Urinary bladder (tissue), 4 donors: ENCODE measurements around the gene CCDC86. TPM values are rescaled to one million over a fixed set of nuclear protein-coding genes. Genes with fewer than 3 reads are reported as not detected.

Source experiments
- DNase-seq: peaks from one replicate; pipeline ENCODE4 v3.0.0-alpha.2; 2015; ENCODE audit errors: extremely low spot score
- H3K27ac ChIP-seq: one replicate; pipeline ENCODE4 v1.5.1; 2013; ENCODE audit warnings: low read depth, mild to moderate bottlenecking, moderate library complexity
- H3K36me3 ChIP-seq: one replicate; pipeline ENCODE4 v1.6.1; 2013; ENCODE audit warnings: mild to moderate bottlenecking, moderate library complexity; ENCODE audit not compliant: insufficient read depth
- H3K4me1 ChIP-seq: one replicate; pipeline ENCODE4 v1.6.1; 2013; ENCODE audit warnings: mild to moderate bottlenecking, moderate library complexity; ENCODE audit not compliant: insufficient read depth
- H3K4me3 ChIP-seq: one replicate; pipeline ENCODE4 v1.5.1; 2013; ENCODE audit warnings: low read depth, low read length
- WGBS: extraction: QIAGEN DNeasy Blood & Tissue Kit; methylation state at CpG from one replicate; pipeline ENCODE4 v1.1.7; 2013; 5-methylcytosine and 5-hydroxymethylcytosine counted together
- polyA plus RNA-seq: library from polyadenylated mRNA; stranded (reverse); fragments of 200-250 nt; gene quantifications from one replicate; pipeline ENCODE4 v1.2.3, GENCODE V29; 2013
- total RNA-seq: library from RNA; depleted of rRNA; stranded (reverse); fragments of >200 nt; gene quantifications from one replicate; pipeline ENCODE4 v1.2.3, GENCODE V29; 2014
- donor health status: healthy with polysubstance abuse.
- donor health status: healthy.

CCDC86 gene
- total and polyA plus RNA-seq, 2 donors: 4.5 to 23.4 TPM

DNA sequence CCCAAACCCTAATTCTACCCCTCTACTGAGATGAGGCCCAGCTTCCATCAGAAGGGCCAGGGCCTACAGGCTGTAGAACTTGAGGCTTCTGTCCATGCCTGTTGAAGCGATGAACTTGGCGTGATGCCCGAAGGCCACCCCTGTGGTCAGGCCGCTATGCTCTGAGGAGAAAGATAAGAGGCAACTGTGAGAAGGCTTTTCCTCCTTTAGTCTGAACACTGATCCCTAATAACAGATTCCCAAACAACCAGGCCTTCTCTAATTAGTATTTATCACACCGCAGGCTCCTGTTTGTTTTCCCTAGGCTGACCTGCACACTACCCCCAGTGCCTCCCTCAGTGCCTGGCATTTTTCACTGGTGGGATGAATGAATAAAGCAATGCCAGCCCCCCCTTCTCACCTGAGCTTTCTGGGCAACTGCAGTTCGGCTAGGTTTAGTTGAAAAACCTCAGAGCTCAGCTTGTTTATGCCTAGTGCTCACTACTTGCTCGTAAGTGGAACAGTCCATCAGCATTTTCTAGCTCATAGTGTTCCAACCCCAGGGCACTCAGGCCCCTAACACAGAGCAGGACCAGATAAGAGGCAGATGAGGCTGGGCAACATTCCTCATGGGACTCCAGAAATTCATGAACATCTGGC lies 49.3 kb downstream of the CCDC86 start:
- no peak for DNase-seq
- H3K4me1 ChIP-seq: no peaks in the 10 kb centered on the region
- no peak overlapping the region for H3K27ac ChIP-seq
- 69% methylated on average over 7 of the region's 7 CpGs for WGBS
- H3K36me3 ChIP-seq: no peaks in the 10 kb centered on the region
- H3K4me3 ChIP-seq: no peak overlapping the region

DNA sequence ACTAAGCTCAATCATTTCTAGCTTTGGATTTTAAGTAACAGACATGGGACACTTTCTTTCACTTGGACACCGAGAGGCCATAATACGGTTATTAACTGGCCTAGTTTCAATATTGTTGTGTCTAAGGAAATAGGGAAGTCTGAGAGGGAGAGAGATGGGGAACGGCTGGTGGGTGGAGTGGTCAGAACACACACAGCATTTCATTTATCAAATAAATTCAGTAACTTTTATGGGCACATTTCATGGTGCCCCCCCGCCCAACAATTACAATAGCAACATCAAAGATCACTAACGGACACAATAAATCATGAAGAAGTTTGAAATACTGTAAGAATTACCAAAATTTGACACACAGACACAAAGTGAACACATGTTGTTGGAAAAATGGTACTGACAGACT lies 53.8 kb downstream of the CCDC86 start:
- Histone ChIP-seq H3K4me3 (no peak overlapping the region), H3K27ac (no peak overlapping the region), H3K4me1 (no peaks in the 10 kb centered on the region), H3K36me3 (peaks cover 2% of the 10 kb centered on the region)
- DNase-seq: no peak
- 88% methylated on average over 5 of the region's 5 CpGs for WGBS

DNA sequence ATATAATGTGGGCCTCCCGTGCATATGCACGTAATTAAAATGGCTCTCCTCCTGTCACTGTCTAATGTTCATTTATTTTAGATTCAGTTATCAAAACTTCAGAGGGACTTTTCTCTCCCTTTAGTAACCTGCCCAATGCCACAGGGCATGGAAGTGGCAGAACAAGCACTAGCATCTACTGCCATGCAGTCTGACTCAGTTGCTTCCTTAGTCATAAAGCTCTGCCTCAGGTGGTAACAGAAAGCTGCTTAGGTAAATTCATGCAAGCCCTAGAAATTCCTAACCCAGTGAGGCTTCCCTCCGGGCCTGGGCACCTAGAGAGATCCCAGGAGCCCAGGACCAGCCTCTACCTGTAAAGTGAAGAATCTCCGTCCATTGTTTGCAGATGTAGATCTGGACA lies 55.6 kb downstream of the CCDC86 start:
- no peak for DNase-seq
- Histone ChIP-seq H3K4me3 (no peak overlapping the region), H3K4me1 (no peaks in the 10 kb centered on the region), H3K27ac (no peak overlapping the region), H3K36me3 (peaks cover 4% of the 10 kb centered on the region)
- WGBS: 95% methylated on average over 4 of the region's 4 CpGs

GRCh38 chr11:60899046-60899936 lies 57.4 kb downstream of the CCDC86 start:
- 60% methylated on average over 12 of the region's 12 CpGs for WGBS
- Histone ChIP-seq H3K4me1 (no peaks in the 10 kb centered on the region), H3K36me3 (peaks cover 4% of the 10 kb centered on the region), H3K27ac (no peak overlapping the region), H3K4me3 (no peak overlapping the region)
- no peak for DNase-seq

GRCh38 chr11:60899977-60900376 lies 58.1 kb downstream of the CCDC86 start:
- 62% methylated on average over 4 of the region's 4 CpGs for WGBS
- H3K4me1 ChIP-seq: no peaks in the 10 kb centered on the region
- DNase-seq: no peak
- no peak overlapping the region for H3K27ac ChIP-seq
- H3K36me3 ChIP-seq: peaks cover 4% of the 10 kb centered on the region
- H3K4me3 ChIP-seq: no peak overlapping the region

Other genes starting within 250 kb of the CCDC86 start
- gene MS4A8, start 142.5 kb upstream of the CCDC86 start, total RNA-seq: 0.53 TPM
- gene MS4A8, start 142.5 kb upstream of the CCDC86 start, polyA plus RNA-seq: not detected
- gene MS4A18, start 117.4 kb upstream of the CCDC86 start, total RNA-seq: not detected
- gene MS4A18, start 117.4 kb upstream of the CCDC86 start, polyA plus RNA-seq: not detected
- not detected for gene MS4A15, start 85.2 kb upstream of the CCDC86 start, total RNA-seq
- not detected for gene MS4A15, start 85.2 kb upstream of the CCDC86 start, polyA plus RNA-seq
- not detected for gene MS4A10, start 56.8 kb upstream of the CCDC86 start, total RNA-seq
- not detected for gene MS4A10, start 56.8 kb upstream of the CCDC86 start, polyA plus RNA-seq
- 0.37 TPM for gene PTGDR2, start 13.8 kb downstream of the CCDC86 start, total RNA-seq
- gene PTGDR2, start 13.8 kb downstream of the CCDC86 start, polyA plus RNA-seq: 0.98 TPM
- gene ZP1, start 25.4 kb downstream of the CCDC86 start, total RNA-seq: not detected
- 0.35 TPM for gene ZP1, start 25.4 kb downstream of the CCDC86 start, polyA plus RNA-seq
- 31.2 TPM for gene PRPF19, start 64.5 kb downstream of the CCDC86 start, total RNA-seq
- 83.0 TPM for gene PRPF19, start 64.5 kb downstream of the CCDC86 start, polyA plus RNA-seq
- 32.9 TPM for gene TMEM109, start 72.0 kb downstream of the CCDC86 start, total RNA-seq
- gene TMEM109, start 72.0 kb downstream of the CCDC86 start, polyA plus RNA-seq: 183 TPM
- 14.0 TPM for gene TMEM132A, start 82.3 kb downstream of the CCDC86 start, total RNA-seq
- 7.5 TPM for gene TMEM132A, start 82.3 kb downstream of the CCDC86 start, polyA plus RNA-seq
- 12.7 TPM for gene SLC15A3, start 110.1 kb downstream of the CCDC86 start, total RNA-seq
- 34.7 TPM for gene SLC15A3, start 110.1 kb downstream of the CCDC86 start, polyA plus RNA-seq
- gene CD6, start 129.6 kb downstream of the CCDC86 start, total RNA-seq: 0.95 TPM
- gene CD6, start 129.6 kb downstream of the CCDC86 start, polyA plus RNA-seq: 0.61 TPM